NCI-H187 treated with DMSO at 0.1 percent for 48 hours (cell line): ENCODE results near the gene CAMSAP2.

ENCODE experiments used
- DNase-seq: peaks from one replicate; lab custom pipeline; 2025; lab: John Stamatoyannopoulos, UW

The CAMSAP2 gene

GRCh38 chr1:200899954-200900867, 161.5 kb downstream of the CAMSAP2 start:
- no peak for DNase-seq

- DNase-seq, result no peak
Observed at GRCh38 chr1:200900877-200901276, 162.2 kb downstream of the CAMSAP2 start.

GRCh38 chr1:200901350-200901749, 162.7 kb downstream of the CAMSAP2 start:
- no peak for DNase-seq

GRCh38 chr1:200901796-200902444, 163.2 kb downstream of the CAMSAP2 start:
- DNase-seq, result no peak

DNA sequence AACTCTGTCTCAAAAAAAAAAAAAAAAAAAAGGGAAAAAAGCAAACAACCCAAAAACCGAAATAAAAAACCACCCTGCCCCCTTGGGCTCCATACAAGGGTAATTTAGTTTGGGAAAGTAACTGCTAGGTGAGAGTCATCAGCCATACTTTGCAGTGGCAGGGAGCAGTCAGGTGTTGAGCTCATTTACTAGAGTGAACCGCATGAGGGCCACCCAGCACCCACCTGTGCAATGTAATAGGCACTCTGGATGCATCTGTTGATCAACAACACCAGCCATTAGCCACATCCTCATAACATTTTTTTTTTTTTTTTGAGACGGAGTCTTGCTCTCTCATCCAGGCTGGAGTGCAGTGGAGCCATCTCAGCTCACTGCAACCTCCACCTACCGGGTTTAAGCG, 165.1 kb downstream of the CAMSAP2 start:
- no peak for DNase-seq

DNA sequence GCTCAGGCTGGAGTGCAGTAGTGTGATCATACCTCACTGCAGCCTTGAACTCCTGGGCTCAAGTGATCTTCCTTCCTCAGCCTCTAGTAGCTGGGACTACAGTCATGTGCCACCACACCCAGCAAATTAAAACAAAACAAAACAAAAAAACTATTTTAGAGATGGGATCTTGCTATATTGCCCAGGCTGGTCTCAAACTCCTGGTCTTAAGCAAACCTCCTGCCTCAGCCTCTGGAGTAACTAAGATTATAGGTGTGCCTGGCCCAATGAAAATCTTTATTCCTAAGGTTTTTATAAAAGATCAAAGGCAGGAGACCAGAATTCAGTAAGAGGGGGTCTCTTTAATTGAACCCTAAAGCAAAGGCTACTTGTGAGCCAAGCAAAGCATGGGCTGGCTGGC, 166.1 kb downstream of the CAMSAP2 start:
- no peak for DNase-seq

DNA sequence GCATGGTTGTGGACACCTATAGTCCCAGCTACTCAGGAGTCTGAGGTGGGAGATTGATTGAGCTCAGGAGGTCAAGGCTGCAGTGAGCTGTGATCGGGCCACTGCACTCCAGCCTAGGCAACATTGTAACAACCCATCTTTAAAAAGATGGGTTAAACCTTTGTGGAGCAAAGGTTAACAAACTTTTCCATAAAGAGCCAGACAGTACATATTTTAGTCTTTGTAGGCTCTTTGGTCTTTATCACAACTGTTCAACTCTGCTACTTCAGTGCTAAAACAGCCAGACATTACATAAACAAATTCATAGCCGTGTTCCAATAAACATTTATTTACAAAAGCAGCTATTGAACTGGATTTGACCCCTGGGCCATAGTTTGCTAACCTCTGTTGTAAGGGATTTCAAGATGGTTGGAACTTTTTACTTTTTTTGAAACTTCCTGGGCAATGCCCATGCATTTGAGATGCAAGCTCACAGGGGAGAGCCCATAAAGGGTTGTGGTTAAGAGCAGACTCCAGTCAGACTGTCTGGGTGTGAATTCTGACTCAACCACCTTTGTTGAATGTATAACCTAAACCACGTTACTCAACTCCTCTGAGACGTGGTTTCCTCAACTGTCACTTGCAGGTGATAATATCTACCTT, 166.8 kb downstream of the CAMSAP2 start:
- no peak for DNase-seq

- no peak for DNase-seq
Observed at GRCh38 chr1:200906491-200906890, 167.8 kb downstream of the CAMSAP2 start.

DNA sequence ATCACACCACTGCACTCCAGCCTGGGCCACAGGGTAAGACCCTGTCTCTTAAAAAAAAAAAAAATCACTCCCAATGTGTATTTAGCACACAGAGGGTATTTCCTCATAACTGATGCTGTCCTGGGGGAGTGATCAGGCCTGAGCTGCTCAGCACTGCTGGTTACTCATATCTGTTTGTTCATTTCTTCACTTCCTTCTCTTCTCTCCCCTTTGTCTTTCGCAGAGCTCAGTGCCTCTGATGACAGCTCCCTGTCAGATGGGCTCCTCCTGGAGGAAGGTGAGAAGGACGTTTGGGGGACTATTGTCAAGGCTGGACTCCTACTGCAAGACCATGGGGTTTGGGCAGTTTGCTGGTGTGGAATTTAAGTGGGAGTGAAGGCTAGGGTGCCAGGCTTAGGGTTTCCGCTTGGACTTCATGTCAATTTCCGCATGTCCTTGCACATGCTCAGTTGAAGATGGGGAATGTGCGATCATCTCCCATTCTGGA, 169.0 kb downstream of the CAMSAP2 start:
- DNase-seq, result no peak

GRCh38 chr1:200908191-200908868, 169.6 kb downstream of the CAMSAP2 start:
- DNase-seq, result no peak

DNA sequence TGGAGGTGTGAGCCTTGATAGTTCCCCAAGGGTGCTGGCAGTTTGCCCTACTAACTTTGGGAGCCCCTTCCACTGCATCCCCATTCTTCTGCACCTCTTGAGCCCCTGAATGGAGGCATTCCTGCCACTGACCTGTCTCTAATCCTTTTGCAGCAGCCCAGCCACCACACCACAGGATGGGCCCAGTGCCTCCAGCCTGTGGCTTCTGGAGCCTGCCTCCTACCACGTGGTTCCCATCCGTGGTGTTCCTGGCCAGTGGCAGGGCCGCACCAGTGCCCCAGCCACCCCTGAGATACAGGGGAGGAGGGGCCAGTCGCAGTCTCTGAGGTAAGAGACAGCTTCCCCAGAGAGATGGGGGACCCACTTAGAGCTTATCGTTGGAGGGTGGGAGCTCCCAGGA, 170.4 kb downstream of the CAMSAP2 start:
- no peak for DNase-seq

DNA sequence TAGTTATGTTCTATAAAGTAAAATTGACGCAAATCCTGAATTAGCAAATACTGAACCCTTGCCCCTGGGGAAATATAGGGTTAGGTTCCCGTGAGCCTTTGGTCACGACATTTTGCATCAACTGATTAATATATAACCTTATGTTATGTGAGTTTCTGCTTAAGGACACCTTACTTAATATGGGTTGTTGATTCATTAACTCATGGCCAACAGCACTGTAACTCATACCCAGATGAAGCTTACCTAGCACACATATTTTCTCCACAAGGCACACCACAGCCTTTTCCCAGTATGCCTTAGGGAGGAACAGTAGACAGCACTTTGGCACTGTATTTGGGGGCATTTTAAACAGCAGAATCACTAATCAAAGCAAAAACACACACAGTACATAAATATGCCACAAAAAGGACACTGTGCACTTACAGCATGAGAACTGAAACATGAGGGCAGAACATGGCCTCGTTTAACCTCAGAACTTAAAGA, 171.1 kb downstream of the CAMSAP2 start:
- DNase-seq, result no peak
